HG02588 (cell line): ENCODE measurements around the gene KRT79.

Experiments used
- ATAC-seq: cut with Tn5 transposase; IDR thresholded peaks from one replicate; pipeline ENCODE4 v1.9.1; 2021; ENCODE audit warnings: mild to moderate bottlenecking, moderate library complexity; ENCODE audit not compliant: unreplicated experiment

KRT79 gene

DNA sequence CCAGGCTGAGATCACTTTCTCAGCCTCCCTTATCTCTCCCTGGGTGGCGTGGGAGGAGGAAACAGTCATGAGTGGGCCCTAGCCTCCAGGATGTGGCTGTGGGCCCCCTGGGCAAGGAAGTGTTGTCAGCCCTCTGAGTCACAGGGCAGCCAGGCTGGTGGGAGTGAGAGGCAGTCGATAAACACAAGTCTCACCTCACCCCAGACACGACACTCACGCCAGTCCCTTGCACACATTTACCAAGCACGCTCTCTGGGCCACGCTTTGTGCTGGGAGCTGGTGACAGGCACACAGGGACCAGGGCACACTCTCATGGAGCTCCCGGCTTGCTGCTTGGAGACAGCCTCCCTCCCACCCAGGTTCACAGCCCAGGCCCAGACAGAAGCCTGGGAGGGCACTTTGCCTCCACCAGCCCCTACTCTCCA lies 1.9 kb upstream of the KRT79 start:
- ATAC-seq, result no peak

GRCh38 chr12:52835271-52836041 lies 1.3 kb upstream of the KRT79 start:
- no peak for ATAC-seq

- no peak for ATAC-seq
These were observed 553 bp upstream of the KRT79 start for GRCh38 chr12:52834727-52835001.

DNA sequence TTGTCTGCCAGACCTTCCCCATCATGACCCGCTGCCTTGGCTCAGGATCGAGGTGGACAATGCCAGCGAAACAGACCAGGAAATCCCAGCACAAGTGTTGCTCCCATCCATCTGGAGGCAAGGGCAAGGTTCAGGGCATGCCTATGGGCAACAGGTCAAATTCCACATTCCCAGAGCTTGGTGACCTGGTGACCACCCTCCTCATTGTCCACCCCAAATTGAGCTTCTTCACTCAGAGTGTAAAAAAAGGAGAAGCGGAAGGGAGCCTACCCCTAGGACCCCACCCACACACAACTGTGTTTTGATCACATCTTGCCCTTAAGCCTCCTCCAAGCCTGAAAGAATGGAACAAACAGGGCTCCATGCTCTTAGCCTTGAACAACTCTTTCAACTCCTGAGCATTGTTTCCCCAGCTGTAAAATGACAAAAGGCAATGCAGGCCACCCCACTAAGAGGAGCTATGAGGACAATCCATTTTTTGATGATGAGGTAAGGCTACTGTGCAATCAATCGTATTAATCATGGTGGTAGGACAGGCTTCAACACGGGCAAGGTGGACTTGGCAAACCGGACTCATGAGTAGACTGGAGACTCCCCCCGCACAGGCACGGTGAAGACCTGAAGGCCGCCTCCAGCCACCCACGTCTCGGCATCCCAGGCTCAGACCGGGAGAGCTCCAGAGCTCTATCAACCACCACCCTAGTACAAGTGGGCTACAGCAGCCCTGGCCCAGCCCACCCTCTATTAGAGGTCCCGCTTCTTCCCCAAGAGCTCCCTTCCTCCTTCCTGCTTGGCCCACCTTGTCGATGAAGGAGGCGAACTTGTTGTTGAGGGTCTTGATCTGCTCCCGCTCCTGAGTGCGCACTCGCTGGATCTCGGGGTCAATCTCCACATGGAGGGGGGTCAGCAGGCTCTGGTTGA lies 866 bp downstream of the KRT79 start:
- no peak for ATAC-seq

DNA sequence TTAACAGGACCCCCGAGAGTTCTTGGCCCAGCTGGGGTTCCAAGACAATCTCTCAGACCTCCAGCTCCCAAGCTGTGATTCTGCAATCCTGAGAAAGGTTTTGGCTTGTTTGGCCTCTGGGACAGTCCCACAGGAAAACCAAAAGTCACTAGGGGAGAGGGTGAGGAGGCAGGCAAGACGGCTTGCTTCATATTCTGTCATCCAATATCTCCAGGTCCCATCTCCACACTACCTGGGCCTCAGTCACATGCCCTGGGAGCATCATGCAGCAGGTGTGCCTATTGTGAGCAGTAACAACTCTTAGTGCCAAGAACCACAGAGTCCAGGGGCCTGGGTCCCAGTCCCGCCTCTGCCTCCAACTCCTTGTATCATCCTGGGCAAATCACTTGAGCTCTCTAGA lies 1.7 kb downstream of the KRT79 start:
- ATAC-seq, result no peak

GRCh38 chr12:52831251-52831650 lies 2.9 kb downstream of the KRT79 start:
- ATAC-seq, result no peak

DNA sequence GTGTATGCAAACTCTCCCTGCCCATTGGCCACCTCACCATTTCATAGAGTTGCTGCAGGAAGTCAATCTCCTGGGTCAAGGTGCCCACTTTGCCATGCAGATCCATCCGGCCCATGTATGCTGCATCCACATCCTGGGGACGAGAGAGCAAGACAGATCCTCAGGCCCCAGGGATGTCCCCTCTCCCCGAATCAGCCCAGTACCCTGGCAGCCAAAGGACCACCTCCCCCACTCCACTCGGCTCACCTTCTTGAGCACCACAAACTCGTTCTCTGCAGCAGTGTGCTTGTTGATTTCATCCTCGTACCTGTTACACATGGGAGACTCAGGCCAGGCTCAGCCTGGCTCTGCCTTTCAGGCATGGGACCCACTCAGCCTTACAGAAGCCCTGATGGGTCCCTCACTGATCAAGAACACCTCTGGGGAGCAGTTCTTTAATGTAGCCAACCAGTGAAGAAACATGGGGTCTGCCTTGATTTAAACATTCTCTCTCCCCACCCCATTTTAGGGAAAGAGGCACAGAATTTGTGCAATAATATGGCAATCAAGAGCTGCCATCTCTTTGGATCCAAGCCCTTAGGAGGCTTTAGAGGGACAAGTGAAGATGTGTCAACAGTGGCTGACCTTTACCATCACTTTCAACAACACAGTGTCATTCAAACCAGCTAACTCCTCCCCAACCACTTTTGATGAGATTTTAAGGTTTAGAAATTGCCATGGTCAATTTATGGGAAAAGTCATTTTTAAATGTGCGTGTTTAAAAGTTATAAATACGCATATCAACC lies 3.9 kb downstream of the KRT79 start:
- ATAC-seq, result no peak

- no peak for ATAC-seq
These were observed 5.5 kb downstream of the KRT79 start for GRCh38 chr12:52828591-52829021.

DNA sequence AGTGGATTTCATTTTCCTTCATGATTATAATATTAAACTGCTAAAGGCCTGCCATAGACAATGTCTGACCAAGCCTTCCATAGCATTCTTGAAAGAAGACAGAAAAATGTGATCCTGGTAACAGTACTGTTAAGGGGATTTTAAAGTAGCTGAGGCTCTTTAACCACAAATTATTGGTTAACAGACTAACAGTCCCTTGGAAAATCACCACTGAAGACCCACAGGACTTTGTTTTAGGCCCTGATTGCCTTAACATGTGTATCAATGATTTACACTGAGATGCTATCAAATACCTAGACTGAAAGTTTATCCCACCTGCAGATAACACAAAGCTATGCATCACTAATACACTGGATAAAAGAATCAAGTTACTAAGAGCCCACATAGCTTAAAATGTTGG lies 6.0 kb downstream of the KRT79 start:
- ATAC-seq, result no peak

- ATAC-seq, result no peak
These were observed 6.5 kb downstream of the KRT79 start for GRCh38 chr12:52827499-52828090.

DNA sequence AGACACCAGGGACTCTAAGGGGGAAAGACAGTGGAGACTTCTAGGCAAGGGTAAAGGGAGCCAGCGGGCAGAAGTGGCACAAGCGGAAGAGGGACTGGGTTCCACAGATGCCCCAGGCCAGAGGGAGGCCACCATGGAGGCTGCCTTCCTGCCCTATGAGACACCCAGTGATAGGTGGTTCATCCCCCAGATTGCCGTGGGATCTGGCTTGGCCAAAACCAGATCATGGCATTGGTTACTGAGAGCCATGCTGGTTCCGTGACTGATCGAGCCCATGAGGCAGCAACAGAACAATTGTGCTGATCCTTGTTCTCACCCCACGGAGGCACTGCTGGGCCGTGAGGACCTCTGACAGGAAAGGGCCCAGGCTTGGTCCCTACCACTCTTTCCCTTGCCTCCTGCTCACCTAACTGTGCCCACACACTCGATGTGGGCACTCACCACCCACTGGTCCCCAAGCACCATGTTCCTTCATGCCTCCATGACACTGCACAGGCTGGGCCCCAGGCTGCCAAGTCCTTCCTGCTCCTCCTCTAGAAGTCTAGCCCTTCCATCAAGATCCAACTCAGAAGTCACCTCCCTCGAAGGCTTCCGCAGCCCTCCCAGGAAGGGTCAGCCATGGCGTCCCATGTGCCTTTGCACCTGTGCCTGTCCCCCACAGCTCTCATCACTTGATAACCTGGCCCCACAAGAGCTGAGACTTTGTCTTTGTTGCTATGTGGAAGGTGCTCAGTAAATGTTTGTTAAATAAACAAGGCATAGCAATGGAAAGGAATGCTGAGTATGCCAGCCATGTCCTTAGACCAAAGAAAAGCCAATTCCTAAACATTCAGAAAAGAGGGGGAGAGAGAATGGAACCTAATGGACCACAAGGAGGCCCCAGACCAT lies 7.3 kb downstream of the KRT79 start:
- ATAC-seq, result no peak

- no peak for ATAC-seq
These were observed 8.2 kb downstream of the KRT79 start for GRCh38 chr12:52825961-52826360.

- no peak for ATAC-seq
These were observed 9.2 kb downstream of the KRT79 start for GRCh38 chr12:52824741-52825410.

DNA sequence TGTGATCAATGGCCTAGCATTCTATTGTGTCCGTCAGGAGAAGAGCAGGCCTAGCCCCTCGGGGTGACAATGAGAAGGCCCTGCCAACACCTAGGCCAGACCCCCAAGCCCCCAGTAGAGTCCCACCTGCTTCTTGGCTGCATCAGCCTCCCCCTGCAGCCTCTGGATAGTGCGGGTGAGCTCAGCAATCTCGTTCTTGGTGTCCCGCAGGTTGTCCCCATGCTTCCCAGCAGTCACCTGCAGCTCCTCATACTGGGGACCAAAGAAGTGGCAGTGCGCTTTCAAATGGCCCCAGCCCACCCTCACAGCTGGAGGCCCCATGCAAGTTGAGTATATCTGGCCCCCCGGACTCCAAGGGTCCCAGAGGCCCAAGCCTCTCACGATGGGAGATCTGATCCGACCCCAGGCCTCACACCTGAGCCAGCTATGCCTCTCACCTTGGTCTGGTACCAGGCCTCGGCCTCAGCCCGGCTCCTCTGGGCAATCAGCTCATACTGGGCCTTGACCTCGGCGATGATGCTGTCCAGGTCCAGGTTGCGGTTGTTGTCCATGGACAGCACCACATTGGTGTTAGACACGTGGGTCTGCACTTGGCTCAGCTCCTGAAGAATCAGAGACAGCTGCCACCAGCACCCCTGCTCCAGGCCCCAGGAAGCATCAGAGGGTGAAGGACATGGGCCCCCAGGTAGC lies 10.2 kb downstream of the KRT79 start:
- ATAC-seq, result no peak

GRCh38 chr12:52822771-52823510 lies 11.2 kb downstream of the KRT79 start:
- ATAC-seq, result no peak

- ATAC-seq, result no peak
These were observed 12.1 kb downstream of the KRT79 start for GRCh38 chr12:52821826-52822660.

- ATAC-seq, result no peak
These were observed 12.9 kb downstream of the KRT79 start for GRCh38 chr12:52821071-52821730.
